ENCODE measurements around the gene PKDREJ.
"Not testable (repeated sequence)": the region's sequence is repeated elsewhere in the genome, so short reads cannot be mapped to it uniquely, and the experiment has no call there.

PKDREJ gene

DNA sequence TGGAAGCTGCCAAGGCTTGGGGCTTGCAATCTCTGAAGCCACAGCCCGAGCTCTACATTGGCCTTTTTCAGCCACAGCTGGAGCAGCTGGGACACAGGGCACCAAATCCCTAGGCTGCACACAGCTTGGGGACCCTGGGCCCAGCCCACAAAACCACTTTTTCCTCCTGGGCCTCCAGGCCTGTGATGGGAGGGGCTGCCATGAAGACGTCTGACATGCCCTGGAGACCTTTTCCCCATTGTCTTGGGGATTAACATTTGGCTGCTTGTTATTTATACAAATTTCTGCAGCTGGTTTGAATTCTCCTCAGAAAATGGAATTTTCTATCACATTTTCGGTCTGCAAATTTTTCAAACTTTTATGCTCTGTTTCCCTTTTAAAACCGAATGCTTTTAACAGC lies 2.5 kb upstream of the PKDREJ start:
- DNase-seq = not testable (repeated sequence)

DNA sequence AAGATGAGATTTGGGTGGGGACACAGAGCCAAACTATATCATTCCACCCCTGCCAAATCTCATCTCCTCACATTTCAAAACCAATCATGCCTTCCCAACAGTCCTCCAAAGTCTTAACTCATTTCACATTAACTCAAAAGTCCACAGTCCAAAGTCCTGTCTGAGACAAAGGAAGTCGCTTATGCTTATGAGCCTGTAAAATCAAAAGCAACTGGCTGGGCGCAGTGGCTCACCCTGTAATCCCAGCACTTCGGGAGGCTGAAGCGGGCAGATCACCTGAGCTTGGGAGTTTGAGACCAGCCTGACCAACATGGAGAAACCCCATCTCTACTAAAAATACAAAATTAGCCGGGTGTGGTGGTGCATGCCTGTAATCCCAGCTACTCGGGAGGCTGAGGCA lies 1.4 kb upstream of the PKDREJ start:
- DNase-seq = not testable (repeated sequence)

DNA sequence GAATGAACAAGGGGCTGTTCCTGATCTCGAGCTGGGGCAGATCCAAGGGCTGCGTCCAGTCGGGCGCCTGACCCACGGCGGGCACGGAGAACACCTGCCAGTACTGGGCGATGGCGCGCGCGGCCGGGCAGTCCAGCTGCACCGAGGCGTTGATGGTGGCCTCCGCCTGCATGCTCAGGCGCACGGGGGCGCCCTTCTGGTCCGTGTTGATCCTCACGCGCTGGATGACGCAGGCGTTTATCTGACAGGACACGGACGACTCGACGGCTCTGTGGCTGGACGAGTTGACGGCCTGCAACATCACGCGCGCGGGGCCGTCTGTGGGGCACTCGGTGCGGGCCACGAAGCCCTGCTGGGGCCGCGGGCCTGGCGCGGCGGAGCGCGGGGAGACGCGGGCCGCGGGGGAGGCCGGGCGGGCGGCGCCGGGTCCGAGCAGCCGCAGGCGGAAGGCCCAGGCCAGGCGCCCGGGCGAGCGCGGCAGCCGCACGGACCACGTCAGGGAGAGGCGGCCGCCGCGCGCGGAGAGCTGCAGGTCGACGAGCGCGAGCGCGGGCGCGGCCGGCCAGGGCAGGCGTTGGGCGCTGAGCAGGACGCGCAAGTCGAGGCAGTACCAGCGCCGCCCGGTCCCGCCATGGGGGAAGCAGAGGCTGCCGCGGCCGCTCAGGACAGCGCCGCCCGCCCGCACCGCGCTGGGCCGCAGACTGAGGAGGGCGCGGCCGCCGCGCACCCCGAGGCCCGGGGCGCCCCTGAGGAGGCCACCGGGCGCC lies 511 bp downstream of the PKDREJ start:
- peak; percentile 3 to 40 for DNase-seq

DNA sequence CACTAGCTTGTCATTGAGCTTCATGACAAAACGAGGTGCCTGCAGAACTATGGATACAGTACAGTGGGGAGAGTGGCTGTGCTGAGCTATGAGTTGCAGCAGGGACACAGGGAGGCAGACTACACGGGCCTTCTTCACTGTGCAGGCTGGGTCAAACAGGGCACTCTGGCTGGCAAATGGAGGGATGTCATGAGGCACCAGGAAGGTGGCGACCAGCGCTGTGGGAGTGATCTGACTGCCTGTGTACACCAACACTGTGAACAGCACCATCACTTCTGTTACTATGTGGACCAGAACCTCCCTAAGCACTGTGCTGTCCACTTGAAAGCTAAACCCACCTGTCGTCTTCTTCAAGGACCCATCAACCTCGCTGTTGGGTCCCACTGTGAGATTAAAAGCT lies 3.1 kb downstream of the PKDREJ start:
- no peak for DNase-seq

DNA sequence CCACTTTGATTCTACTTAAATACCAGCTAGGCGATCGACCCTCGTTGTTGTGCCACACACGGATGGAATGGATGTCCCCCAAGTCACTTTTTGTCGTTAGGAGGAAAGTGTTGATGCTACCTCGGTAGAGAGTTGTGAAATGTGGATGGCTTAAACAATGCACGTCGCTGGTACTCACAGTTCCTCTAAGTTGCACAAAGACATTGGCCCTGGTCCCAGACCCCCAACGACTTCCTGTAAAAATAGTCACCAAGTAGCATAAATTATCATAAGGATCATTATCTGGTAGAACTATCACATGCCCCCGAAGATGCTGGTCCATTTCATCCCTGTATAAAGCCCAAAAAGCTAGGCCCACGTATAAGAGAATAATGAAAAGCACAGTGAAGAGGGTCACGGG lies 3.8 kb downstream of the PKDREJ start:
- DNase-seq = no peak

DNA sequence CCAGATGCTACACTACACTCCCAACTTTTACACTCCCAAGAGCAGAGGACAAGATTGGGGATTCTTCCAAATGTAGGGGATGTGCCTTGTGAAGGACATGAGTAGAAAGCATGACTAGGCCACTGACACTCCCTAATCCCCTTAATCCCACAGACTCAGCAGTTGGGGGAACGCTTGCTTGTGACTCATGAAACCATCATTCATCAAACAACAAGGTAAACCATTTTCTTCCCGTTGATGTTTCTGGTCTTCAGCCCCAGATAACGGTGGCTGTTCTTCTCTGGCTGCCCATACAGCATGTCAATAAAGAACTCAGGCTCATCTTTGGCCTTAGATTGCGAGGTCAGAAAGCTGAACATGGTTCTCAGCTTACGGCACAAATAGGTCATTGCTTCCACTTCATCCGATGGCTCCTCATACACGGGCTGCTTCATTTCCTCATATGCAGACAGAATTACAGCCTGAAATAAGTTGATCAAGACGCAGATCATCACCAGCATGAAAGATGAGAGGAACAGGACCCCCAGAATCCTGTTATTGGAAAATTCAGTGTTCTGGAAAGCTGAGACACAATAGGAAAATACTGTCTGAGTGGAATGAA lies 6.7 kb downstream of the PKDREJ start:
- DNase-seq = no peak

DNA sequence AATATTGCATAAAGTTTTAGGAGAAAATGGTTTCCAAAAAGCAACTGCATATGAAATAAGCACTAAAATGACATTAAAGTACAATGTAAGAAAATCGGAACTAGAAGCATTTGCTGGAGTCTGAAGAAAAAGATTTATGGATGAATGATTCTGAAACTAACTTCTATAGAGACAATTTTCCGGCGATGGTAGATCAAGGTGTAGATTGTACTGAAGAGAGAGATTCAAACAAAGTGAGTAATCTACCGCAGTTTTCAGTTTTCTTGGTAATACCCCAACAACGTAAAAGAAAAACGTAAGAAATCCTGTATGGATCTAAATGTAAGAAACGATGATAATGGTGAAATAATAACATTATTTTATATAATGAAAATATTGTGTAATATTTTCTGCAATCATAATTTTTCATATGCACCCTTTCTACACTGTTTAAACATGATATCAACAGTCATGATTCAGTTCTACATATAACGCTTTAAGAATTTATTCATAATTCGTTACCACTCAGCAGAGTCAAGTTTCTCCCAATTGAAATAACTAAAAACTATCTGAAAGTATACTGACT lies 11.2 kb downstream of the PKDREJ start:
- no peak for DNase-seq

DNA sequence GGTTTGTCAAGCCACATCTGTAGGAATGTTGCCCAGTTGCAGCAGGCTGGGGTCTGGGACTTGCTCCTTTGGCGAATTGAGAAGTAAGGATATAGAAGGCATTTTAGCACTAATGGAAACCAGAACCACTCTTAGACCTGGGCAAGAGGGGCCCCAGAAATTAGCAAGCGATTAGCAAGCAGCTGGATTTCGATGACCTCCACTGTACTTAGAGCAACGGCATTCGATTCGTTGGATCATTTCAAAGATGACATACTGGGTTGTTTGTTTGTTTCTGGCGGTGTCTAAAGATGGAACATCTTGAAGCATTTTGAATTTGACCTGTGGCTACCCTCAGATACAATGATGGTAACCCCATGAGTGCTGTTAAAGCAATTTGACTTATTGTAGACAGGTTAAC lies 11.9 kb downstream of the PKDREJ start:
- no peak for DNase-seq

DNA sequence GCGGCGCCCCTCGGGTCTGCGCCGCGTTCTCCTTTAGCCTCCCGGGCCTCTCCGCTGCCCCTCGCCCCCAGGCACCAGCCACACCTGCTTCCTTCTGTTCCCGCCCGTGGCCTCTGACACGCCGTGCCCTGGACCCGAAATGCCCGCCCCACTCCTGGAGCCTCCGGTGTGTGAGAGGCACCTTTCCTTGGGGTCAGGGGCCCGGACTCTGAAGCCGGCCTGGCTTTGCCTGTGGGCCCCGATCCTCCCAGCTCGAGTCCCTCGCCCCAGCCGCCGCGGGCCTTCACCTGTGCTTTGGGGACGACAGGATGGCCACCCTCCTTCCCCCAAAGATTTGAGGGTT lies 12.4 kb downstream of the PKDREJ start:
- DNase-seq = no peak

DNA sequence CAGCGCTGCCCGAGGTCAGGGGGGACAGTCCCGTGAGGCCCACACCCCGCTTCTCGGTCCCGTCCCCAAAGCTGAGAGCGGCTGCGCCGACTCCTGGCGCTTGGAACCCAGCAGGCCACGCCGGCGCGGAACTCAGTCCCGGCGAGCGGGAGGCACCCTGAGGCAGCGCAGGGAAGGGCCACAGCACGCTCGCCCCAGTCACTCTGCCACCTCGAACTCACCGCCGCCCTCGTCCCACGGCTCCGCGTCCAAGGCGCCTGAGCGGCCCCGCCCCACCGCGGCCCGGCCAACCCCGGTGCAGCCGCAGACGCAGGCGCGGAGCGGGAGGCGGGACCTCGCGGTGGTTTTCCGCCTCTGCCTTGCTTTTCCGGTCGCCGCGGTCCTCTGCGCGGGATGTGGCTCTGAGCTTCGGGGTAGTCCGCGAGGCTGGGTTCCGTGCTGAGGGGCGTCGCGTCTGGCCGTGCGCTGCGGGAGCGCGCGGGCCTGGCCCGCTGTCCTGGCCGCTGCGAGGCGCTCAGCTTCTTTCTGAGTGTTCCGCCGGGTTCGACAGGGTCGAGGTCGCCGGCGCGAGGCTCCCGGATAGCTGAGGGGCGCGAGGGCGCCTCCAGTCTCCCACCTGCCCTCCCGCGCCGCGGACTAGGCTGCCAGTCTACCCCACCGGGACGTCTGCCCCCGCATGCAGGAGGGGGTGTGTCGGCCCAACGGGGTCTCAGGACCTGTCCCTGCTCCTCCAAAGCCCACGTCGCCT lies 12.9 kb downstream of the PKDREJ start, which contains the start of gene CDPF1:
CDPF1 (minus strand) TSS at position 259 of the 748 bp plus-strand sequence. CDS start 2,009 bp downstream, outside the sequence.
- peak; percentile 49 to 87 for DNase-seq

DNA sequence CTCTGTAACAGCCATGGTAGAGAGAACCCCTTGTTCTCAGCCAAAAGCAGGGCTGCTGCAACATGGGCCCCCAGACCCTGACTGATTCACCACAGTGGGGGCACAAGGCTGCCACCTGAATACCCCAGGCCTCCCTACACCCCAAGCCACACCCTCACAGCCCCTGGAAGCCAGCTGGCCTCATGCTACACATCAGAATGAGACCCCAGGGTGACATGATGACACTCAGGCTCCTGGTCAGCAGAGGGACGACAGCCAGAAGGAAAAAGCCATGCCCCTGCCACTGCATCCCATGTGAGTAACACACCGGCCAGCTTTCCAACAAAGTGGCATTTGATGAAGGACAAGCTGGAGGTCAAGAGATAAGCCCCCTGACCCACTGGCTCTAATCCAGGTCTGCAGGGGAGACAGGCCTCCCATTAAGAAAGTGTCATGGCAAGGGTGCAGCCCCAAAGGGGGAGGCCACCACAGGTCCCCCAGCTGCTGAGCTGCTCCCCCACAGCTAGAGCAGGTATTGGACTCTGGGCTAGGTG lies 15.6 kb downstream of the PKDREJ start:
- no peak for DNase-seq

DNA sequence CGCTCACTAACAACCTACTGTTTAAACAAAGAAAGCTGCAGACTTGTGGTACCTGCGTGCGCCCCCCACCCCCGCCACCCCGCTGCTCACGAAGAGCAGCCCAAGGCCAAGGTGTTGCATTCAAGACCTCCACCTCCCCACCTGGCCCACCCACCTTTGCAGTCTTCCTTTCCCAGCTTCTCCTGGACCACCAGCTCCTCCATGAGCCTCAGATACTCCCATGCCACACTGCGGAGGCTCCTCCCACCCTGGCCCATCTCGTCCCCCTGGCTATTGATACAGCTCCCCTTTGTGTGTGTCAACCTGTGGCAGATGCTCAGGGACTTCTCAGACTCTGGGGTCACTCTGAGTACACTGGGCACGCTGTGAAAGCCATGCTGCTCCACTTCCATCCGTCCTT lies 17.0 kb downstream of the PKDREJ start:
- no peak for DNase-seq

DNA sequence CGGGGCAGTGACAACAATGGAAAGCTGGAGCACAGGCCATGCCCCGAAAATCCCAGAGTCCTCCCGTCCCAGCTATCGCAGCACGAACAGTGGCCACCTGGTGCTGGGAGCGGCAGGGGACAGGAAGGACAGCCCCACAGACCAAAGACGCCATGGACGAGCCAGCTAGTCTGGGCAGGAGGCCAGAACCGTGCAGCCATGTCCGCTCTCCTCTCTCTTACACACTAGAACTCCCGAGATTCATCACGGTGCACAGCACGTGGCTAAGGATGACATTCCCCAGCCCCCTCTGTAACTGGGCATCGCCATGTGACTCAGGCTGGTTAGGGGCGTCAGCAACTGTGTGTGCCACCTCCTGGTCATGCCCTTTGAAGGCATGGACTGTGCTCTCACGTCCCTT lies 17.6 kb downstream of the PKDREJ start:
- no peak for DNase-seq

DNA sequence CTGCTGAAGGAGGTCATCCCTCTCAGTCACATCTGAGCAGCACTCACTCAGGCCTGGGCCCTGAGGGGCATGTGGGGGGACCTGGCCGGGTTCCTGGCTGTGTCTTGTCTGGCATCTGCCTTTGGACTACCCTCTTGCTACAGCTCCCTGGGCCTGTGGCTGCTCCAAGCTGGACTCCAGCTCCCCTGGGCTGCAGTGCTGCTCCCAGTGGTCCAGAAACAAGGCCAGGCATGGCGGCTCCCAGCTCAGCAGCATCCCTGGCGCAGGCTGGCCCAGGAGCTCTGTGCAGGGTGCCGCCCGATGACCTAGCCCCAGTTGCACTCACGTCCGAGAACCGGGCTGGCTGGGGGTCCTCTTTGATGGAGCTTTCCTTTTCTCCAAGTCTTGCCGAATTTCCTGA lies 18.4 kb downstream of the PKDREJ start:
- no peak for DNase-seq

DNA sequence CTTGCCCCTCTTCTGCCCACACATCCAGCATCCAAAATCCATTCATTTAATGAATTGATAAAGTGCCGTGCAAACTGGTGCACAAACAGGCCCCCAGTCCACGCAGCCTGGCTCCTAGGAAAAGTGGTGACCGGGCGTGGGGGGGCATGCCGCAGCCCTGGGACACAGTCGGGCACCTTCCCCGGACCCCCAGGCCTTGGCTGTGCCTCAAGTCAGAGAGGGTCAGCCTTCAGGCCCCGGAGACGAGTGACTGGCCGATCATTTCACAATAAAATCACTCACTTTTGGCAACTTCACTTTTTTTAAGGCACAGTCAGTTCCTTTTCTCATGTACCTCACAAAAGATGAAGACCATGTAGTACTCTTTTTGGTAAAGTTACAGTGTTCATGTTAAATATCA lies 21.1 kb downstream of the PKDREJ start:
- DNase-seq = no peak

DNA sequence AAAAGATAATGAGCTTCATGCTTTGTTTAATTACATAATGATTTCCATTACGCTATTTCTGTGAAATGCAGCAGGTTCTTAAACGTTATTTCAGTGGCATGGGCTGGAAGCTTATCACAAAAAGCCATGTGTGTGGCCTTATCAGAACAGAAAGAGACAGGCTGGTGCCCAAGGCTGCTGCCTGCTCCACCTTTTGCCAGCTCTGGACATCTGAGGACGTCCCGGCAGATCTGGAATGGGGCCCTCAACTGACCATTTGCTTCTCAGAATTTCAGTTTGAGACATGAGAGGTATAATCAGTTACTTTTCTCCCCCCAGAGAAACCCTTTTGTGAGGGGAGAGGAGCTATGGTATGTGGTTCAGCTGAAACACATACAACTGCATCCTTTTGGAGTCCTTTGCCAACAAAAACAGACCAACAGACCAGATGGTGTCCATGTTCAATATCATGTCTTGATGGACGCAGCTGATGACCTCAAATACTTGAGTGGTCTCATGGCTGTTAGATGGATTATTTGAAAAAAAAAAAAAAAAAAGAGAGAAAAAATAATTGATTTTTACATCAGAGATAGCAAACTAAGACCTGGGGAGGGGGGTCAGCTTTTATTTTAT lies 21.6 kb downstream of the PKDREJ start:
- DNase-seq = no peak

DNA sequence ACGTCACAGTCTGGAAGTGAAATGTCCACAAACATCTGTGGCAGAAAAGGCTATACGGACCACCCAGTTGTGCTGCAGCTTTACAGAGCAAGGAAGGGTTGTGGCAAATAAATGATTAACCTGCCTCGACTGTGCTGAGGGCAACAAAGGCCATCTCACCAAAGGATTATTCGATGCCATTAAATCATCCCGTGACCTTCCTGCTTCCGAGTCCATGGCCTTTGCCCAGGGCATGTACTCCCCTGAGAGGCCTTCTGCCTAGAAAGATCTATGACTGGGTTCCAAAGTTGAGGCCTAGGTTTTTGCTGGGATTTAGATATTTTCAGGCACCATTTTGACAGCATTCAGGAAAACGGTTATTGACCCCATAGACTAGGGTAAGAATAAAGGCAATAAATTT lies 22.2 kb downstream of the PKDREJ start:
- no peak for DNase-seq

DNA sequence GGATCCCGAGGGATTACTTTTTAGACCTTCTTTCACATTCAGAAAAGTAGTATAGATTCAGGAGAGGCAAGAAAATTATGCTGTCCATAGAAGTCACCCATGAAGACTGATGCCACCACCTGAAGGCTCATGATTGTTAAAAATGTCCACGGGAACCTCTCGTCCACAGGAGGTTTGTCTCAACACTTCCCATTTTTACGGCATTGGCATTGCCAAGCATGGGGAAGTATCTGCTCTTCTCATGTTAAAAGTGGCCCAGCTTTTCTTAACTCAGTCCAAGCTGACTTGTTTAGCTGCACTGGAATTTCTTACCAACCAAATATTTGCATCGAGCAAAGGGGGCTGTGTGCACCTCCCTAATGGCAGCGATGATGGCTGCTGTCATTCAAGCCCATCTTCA lies 22.6 kb downstream of the PKDREJ start:
- DNase-seq = no peak

DNA sequence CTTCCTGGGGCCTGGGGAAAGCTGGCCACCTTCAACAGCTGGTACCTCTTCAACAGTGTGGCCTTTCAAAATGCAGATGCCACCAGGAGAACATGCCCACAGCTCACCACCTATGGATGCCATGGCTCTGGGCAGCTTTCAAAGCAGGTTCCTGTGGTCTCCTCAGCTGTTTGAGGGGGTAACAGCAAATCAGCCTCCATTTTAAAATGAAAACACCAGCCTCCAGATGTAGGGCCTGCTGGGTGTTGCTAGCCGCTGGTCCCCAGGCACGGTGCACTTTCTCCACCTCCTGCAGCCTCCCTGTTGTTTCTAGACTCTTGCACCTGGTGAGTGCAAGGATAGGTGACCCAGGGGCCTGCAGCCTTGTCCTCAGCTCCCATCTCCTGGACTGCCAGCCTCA lies 23.1 kb downstream of the PKDREJ start:
- no peak for DNase-seq

DNA sequence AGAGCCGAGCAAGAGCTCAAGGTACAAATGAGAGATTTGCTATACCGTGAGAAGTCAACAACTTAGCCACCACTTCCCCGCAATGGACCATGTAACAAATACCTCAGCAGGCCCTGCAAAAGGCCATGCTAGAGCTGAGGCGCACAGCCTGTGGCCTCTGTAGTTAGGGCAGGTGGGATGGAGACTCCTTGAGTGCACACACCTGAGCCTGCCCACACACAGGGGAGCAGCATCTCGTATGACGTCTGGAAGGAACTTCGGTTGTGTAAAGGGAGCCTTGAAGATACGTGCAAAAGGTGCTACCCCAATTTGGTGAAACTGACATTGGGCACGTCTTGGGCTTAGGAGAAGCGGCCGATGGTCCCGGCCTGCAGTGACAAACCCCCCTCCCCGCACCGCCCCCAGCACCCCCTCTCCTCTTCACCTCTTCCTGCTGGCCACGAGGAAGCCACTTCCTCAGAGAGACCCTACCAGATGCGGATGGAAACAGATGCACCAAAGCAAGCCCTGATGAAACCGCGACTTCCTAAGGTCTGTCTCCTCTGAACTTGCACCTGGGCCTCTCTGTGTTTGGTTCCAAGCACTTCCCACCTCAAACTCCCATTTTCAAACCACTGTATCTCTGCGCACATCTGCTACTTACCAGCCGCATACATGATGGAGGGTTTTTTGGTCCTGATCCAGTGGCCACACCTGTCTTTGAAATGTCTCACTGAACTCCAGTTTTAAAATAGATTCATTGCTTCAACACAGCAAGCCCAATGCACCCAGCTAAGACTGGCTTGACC lies 23.7 kb downstream of the PKDREJ start:
- no peak for DNase-seq

DNA sequence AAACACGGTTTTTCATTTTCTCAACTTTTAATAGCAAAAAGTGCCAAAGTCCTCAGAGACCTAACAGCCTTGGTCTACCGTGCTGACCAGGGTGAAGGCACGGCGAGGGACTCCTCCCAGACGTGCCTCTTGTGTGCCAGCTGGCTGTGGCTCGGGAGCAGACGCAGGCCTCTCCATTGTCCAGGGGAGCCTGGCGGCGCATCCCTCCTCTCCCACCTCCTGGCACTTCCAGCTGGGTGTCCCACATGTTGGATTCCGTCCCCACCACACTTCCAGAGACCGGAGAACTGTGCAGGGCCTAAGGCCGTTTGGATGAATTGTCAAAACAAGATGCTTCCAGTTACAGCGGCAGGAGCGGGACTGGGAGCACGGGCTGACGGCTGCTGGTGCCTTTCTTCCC lies 24.6 kb downstream of the PKDREJ start:
- DNase-seq = no peak

DNA sequence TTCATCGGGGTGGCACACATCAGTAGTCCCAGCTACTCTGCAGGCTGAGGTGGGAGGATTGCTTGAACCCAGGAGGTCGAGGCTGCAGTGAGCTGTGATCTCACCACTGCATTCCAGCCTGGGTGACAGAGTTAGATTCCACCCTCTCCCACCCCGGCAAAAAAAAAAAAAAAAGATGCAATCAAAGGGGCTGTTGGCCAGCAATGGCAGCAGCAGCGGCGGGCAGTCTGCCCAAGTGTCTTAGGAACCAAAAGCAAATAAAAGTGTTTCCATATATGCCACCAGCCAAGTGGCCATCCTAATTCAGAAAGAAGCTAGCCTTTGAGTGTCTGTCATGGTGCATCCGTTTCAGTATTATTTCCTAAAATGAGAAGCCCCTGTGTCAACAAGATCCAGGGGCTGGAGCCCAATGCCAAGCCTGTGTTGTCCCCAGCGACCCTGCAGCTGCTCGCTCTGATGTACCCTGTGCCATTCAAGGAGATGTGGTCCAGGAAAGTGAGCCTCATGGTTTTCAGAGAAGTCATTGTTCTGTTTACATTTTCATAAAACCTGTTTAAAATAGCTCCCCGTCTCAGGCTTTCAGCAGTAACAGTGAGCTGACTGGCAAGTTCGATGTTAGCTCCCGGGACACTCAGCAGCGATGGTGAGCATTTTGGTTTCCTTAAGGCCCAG lies 25.6 kb downstream of the PKDREJ start:
- DNase-seq = no peak
